H1 (cell line): ENCODE measurements around the gene UBR3.
A peak's percentile ranks its signal among the peaks of the same experiment; 100 is the strongest.

Experiments
- CHD2 ChIP-seq: IDR thresholded peaks from 2 replicates; pipeline ENCODE4 v1.6.1; 2012; ENCODE audit warnings: low read length, improper control_type of control experiment
- CTCF ChIP-seq, 3 experiments: IDR thresholded peaks; 1 replicate in 2 of 3; 2 replicates in 1 of 3; pipeline versions ENCODE4 v1.5.1 to v1.6.1; 2011; ENCODE audit warnings: low read length in 3 of 3, mild to moderate bottlenecking in 3 of 3, inconsistent platforms in 2 of 3, low read depth in 1 of 3, moderate library complexity in 1 of 3; ENCODE audit not compliant: insufficient read depth in 1 of 3; ENCODE audit errors: control extremely low read depth in 1 of 3
- EZH2 ChIP-seq: fragments of 200-600 bp; sonication (generic); IDR thresholded peaks from 2 replicates; pipeline ENCODE4 v1.7.1; 2012; ENCODE audit warnings: low read depth, mild to moderate bottlenecking, moderate library complexity, low read length, inconsistent platforms; ENCODE audit not compliant: severe bottlenecking
- MAX ChIP-seq: IDR thresholded peaks from 2 replicates; pipeline ENCODE4 v1.6.1; 2012; ENCODE audit warnings: inconsistent platforms
- NANOG ChIP-seq: IDR thresholded peaks from 2 replicates; pipeline ENCODE4 v1.6.1; 2011; ENCODE audit warnings: low read length, low read depth, mild to moderate bottlenecking, inconsistent platforms; ENCODE audit not compliant: insufficient read depth, poor library complexity, severe bottlenecking
- POLR2AphosphoS5 ChIP-seq: IDR thresholded peaks from 2 replicates; pipeline ENCODE4 v1.6.1; 2011; ENCODE audit warnings: low read depth, low read length
- SP1 ChIP-seq: IDR thresholded peaks from 2 replicates; pipeline ENCODE4 v1.6.1; 2011; ENCODE audit warnings: low read depth, low read length
- TF ChIP-seq, protein P1 (sequence below): IDR thresholded peaks from 2 replicates; pipeline ENCODE4 v1.6.1; 2011; ENCODE audit warnings: low read depth, mild to moderate bottlenecking, low read length; ENCODE audit not compliant: insufficient read depth

DNA sequence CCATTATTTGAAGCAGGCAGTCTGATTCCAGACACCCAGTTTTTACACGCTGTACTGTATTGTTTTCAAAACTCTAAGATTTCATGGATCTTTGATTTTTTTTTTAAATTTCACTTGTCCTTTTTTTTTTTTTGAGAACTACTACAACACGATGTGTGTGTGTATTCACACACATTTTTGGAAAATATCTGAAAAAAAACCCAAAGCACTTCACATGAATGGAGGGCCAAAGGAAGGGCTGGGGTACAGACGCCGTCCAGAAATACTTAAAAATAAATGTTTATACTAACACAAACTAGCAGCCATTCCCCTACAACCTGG, 28.9 kb upstream of the UBR3 start:
- TF ChIP-seq CHD2 = no peak
- no peak for TF ChIP-seq POLR2AphosphoS5
- TF ChIP-seq, protein P1, sequence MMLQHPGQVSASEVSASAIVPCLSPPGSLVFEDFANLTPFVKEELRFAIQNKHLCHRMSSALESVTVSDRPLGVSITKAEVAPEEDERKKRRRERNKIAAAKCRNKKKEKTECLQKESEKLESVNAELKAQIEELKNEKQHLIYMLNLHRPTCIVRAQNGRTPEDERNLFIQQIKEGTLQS = no peak
- TF ChIP-seq NANOG = no peak
- TF ChIP-seq CTCF (IDR thresholded peaks at IDR 0.05; ENCODE audit: control extremely low read depth in 1 of 3, insufficient read depth in 1 of 3, low read depth in 1 of 3, low read length in 3 of 3) = no peak
- no peak for TF ChIP-seq EZH2
- no peak for TF ChIP-seq MAX
- 0 out of 2 replicates have a peak, but pooled peaks have one; percentile 4 for TF ChIP-seq SP1
